PFSK-1 (cell line): Measurements from ENCODE around the gene TFF2.

Experiments
- FOXP2 ChIP-seq: optimal IDR thresholded peaks from 2 replicates; pipeline ENCODE3; 2011; ENCODE audit warnings: borderline replicate concordance, control low read depth, inconsistent platforms; ENCODE audit not compliant: insufficient read depth; ENCODE audit errors: extremely low read length, extremely low read depth
- POLR2AphosphoS5 ChIP-seq: IDR thresholded peaks from 2 replicates; pipeline ENCODE4 v1.6.1; 2012; ENCODE audit warnings: low read depth, mild to moderate bottlenecking, control low read depth, low read length, moderate library complexity
- REST ChIP-seq, 2 experiments: IDR thresholded peaks; 2 replicates each; pipeline versions ENCODE4 v1.6.1 to v1.8.0; 2011 to 2012; ENCODE audit warnings: low read depth in 2 of 2, low read length in 2 of 2, control low read depth in 1 of 2, inconsistent platforms in 1 of 2, mild to moderate bottlenecking in 1 of 2, moderate library complexity in 1 of 2; ENCODE audit not compliant: insufficient read depth in 1 of 2
- SIN3A ChIP-seq: IDR thresholded peaks from 2 replicates; pipeline ENCODE4 v1.6.1; 2012; ENCODE audit warnings: mild to moderate bottlenecking, low read length, moderate library complexity, borderline replicate concordance; ENCODE audit not compliant: insufficient read depth
- TAF1 ChIP-seq: IDR thresholded peaks from 2 replicates; pipeline ENCODE4 v1.6.1; 2012; ENCODE audit warnings: low read length, control low read depth, borderline replicate concordance; ENCODE audit not compliant: insufficient read depth

The TFF2 gene

GRCh38 chr21:42362700-42363099 is 11.9 kb upstream of the TFF2 start:
- TF ChIP-seq FOXP2 = no peak
- no peak for TF ChIP-seq SIN3A
- TF ChIP-seq POLR2AphosphoS5 = no peak
- no peak for TF ChIP-seq REST (IDR thresholded peaks at IDR 0.05; ENCODE audit: insufficient read depth in 1 of 2, low read depth in 2 of 2, low read length in 2 of 2)
- TF ChIP-seq TAF1 = no peak

- TF ChIP-seq REST (IDR thresholded peaks at IDR 0.05; ENCODE audit: insufficient read depth in 1 of 2, low read depth in 2 of 2, low read length in 2 of 2) (no peak), FOXP2 (no peak), SIN3A (no peak), POLR2AphosphoS5 (no peak), TAF1 (no peak)
These were observed 11.4 kb upstream of the TFF2 start for GRCh38 chr21:42362198-42362597.

- TF ChIP-seq SIN3A (no peak), POLR2AphosphoS5 (no peak), TAF1 (no peak)
These were observed 10.5 kb upstream of the TFF2 start for GRCh38 chr21:42361286-42361685.

- TF ChIP-seq POLR2AphosphoS5 (no peak), SIN3A (no peak), TAF1 (no peak), FOXP2 (no peak), REST (IDR thresholded peaks at IDR 0.05; ENCODE audit: insufficient read depth in 1 of 2, low read depth in 2 of 2, low read length in 2 of 2) (no peak)
These were observed 9.5 kb upstream of the TFF2 start for GRCh38 chr21:42360317-42360716.

- TF ChIP-seq POLR2AphosphoS5 = no peak
- no peak for TF ChIP-seq FOXP2
- TF ChIP-seq TAF1 = no peak
- no peak for TF ChIP-seq REST (IDR thresholded peaks at IDR 0.05; ENCODE audit: insufficient read depth in 1 of 2, low read depth in 2 of 2, low read length in 2 of 2)
- TF ChIP-seq SIN3A = no peak
These were observed 8.1 kb upstream of the TFF2 start for GRCh38 chr21:42358937-42359336.
